KBM-7 (cell line): Measurements from ENCODE around the gene NBEAL1.
"Not testable (repeated sequence)": the region's sequence is repeated elsewhere in the genome, so short reads cannot be mapped to it uniquely, and the experiment has no call there.

Source experiments
- DNase-seq: peaks from one replicate; pipeline ENCODE4 v3.0.0-alpha.2; 2015
- in situ Hi-C: fragments of 300-500 bp; cut with MboI; formaldehyde crosslinking; loops from 2 replicates; pipeline ENCODE4 v1.14.3; 2020; ENCODE audit warnings: low sequenced_read_pairs, low pct_unique_long_range_greater_than_20kb, mixed read lengths

NBEAL1 gene

DNA sequence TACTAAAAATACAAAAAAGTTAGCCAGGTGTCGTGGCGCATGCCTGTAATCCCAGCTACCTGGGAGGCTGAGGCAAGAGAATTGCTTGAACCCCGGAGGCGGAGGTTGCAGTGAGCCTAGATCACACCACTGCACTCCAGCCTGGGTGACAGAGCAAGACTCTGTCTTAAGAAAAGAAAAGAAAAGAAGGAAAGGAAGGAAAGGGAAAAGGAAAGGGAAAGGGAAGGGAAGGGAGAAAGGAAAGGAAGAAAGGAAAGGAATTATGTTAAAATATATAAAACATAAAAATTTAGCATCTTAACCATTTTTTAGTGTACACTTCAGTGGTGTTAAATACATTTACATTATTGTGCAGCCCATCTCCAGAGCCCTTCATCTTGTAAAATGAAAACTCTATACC lies 76.0 kb downstream of the NBEAL1 start:
- DNase-seq, in situ Hi-C loops: not testable (repeated sequence)

DNA sequence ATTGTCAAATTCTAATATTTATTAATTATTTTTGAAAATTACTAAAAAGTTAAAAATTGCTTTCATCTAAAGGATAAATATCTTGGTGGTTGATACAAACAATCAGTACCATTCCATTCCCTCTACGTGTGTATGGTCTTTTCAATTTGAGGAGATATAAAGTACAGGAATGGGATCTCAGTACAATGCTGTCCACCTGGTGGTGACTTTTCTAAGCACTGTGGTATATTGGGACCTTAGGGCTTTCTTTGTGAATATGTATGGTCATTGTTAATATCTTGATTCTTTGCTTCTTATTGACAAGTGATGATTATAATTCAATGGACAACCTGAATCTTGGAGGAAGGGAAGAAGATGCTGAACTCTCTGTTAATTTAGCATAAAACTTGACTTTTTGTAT lies 83.1 kb downstream of the NBEAL1 start:
- in situ Hi-C loops = no loop called here
- DNase-seq = peak; percentile 8

DNA sequence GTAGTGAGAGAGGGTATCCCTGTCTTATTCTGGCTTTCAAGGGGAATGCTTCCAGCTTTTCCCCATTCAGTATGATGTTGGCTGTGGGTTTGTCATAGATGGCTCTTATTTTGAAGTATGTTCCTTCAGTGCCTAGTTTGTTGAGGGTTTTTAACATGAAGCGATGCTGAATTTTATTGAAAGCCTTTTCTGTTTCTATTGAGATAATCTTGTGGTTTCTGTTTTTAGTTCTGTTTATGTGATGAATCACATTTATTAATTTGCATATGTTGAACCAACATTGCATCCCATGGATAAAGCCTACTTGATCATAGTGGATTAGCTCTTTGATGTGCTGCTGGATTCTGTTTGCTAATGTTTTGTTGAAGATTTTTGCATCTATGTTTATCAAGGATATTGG lies 87.7 kb downstream of the NBEAL1 start:
- DNase-seq, in situ Hi-C loops: not testable (repeated sequence)

DNA sequence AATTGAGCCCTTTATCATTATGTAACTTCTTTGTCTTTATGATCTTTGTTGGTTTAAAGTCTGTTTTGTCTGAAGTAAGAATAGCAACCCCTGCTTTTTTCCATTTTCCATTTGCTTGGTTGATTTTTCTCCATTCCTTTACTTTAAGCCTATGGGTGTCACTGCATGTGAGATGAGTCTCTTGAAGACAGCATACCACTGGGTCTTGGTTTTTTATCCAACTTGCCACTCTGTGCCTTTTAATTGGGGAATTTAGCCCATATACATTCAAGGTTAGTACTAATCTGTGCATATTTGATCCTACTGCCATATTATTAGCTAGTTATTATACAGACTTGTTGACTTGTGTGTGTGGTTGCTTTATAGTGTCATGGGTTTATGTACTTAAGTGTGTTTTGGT lies 89.6 kb downstream of the NBEAL1 start:
- no peak for DNase-seq
- in situ Hi-C loops = no loop called here

DNA sequence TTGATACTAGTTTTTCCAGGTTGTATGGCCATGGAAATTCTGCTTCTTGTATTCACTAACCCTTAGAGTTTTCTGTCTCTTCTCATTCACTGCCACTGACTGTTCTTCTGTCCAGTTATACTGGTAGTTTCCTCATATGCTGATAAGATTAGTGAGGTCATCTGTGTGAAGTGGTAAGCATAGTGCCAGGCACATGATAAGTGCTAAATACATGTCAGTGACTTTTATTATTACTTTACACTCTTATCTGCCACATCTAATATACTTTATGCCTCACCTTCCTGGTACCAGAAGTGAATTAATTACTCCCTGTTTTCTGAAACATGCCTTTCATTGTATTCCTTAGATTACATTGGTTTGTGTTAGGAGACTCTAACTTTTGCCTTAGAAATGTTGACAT lies 91.3 kb downstream of the NBEAL1 start:
- DNase-seq = no peak
- in situ Hi-C loops = no loop called here

DNA sequence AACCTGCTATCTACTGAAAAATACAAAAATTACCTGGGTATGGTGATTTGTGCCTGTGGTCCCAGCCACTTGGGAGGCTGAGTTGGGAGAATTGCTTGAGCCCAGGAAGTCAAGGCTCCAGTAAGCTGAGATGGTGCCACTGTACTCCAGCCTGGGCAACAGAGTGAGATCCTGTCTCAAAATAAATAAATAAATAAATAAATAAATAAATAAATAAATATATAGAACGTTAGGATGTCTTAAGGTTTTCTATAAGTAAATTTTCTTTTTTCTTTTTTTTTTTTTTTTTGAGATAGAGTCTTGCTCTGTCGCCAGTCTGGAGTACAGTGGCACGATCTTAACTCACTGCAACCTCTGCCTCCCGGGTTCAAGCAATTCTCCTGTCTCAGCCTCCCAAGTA lies 95.8 kb downstream of the NBEAL1 start:
- in situ Hi-C loops, DNase-seq: not testable (repeated sequence)

DNA sequence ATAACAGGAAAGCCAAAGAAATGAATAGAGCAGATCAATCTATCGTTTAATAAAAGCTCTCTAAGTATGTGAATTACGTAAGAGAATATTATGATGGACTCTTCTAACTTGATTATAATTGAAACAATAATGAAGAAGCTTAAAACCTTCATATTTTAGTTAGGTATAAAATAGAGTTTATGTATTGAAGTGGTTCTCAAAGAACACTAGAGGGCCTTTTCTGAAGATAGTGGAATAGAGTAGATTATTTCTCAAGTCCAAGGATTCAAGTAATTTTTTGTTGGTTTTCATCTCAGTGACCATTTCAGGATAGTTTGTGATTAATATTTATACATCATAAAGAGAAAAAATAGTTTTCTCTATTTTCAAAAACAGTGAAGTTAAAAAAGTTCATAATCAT lies 97.7 kb downstream of the NBEAL1 start:
- in situ Hi-C loops = no loop called here
- DNase-seq = no peak

DNA sequence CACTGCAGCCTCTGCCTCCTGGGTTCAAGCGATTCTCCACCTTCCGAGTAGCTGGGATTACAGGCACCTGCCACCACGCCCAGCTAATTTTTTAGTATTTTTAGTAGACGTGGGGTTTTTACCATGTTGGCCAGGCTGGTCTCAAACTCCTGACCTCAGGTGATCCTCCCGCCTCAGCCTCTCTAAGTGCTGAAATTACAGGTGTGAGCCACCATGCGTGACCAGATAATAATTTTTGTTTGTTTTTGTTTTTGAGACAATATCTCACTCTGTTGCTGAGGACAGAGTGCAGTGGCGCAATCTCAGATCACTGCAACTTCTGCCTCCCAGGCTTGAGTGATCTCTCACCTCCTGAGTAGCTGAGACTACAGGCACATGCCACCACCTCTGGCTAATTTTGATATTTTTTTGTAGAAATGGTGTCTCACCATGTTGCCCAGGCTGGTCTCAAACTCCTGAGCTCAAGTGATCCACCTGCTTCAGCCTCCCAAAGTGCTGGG lies 100.6 kb downstream of the NBEAL1 start:
- in situ Hi-C loops, DNase-seq: not testable (repeated sequence)

DNA sequence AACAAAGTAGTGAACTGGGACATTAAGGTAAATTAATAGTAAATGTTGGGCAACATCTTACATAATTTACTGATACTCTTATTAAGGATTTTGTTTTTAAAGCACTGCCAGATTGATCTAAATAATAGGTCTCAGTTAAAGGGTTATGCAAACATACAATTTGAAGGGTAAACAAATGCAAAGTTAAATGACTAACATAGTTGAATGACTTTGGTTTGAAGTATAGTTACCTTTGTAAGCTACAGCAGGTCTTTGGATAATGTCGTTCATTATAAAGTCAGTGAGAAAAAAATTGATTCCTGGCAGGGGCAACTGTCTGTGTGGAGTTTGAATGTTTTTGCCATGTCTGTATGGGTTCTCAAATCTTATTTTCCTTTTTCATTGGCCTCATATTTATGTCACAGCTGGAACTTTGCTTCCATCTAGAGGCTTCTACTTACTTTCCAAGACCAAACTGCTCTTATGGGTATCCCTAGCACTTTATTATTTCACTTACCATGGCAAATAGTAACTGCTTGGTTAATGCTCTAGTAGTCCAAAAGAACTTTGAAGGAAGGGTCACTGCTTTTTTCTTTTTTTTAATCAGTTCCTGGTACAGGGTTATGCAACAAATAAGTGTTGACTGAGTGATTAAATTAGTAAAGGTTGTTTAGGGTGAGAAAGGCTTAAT lies 107.8 kb downstream of the NBEAL1 start:
- in situ Hi-C loops = no loop called here
- DNase-seq = peak; percentile 14

DNA sequence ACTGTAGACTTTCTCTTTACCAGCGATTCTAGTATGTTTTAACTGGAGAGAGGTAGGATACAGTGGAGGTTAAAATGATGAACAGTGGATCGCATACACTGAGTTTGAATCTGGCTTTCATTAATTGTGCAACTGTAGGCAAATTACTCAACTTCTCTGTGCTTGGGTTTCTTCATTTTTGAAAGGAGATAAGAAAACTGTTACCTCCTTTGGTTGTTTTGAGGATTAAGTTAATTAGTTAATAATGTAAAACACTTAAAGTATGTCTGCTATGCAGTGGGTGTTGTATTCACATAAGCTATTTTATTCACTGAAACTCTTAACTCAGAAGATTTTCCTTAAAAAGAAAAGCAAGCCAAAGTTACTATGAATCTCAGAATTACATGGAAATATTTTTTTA lies 112.3 kb downstream of the NBEAL1 start:
- DNase-seq = no peak
- in situ Hi-C loops = no loop called here

DNA sequence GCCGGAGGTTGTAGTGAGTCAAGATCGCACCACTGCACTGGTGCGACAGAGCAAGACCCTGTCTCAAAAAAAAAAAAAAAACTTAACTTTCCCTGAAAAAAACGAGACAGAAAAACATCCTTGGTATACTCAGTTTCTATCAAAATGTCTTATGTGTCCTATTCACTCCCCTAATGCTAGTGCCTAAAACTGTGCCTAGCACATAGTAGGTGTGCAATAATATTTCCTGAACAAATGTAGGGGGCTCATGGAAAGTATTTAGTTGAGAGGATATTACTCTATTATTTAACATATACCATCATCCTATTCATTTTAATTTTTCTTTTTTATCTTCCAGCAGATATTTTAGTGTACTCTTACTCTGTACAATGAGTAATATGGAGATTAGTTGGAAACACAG lies 120.4 kb downstream of the NBEAL1 start:
- in situ Hi-C loops = no loop called here

DNA sequence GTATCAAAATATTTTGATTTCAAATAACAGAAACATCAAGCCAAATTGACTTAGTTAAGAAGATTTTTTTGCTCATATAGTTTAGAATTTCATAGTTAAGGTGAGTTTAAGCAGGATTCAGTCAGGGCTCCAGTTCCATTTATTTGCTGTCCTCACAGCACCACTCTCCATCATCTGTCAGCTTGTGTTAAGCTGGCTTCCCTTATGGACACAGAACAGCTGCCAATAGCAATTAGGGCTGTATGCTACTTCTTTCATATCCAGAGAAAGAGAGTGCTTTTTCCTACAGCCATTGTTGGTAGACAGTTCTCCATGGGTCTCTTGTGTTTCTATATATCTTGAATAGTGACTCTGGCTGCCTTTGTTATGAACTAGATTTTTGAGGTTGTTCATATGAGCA lies 128.7 kb downstream of the NBEAL1 start:
- DNase-seq = no peak
- in situ Hi-C loops = no loop called here

More for the DNA sequence above, 120.4 kb downstream of the NBEAL1 start:
- no peak for DNase-seq

DNA sequence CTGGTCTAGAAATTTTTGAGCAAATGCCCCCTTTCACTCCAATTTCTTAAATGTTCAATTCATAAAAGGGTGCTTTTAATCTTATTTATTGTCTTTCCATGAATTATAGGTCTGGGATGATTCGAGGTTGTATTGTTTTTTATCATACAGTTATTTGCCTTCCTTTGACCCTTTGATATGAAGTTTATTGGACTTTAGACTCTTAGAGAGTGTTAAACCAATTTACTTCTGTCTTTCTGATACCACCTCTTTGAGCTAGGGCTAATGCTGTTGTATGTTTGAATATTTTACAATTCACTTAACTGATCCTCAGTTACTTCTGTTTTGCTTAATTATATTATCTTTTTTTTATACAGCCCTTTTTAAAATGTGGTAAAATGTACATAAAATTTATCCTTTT lies 134.5 kb downstream of the NBEAL1 start:
- in situ Hi-C loops = no loop called here
- no peak for DNase-seq

DNA sequence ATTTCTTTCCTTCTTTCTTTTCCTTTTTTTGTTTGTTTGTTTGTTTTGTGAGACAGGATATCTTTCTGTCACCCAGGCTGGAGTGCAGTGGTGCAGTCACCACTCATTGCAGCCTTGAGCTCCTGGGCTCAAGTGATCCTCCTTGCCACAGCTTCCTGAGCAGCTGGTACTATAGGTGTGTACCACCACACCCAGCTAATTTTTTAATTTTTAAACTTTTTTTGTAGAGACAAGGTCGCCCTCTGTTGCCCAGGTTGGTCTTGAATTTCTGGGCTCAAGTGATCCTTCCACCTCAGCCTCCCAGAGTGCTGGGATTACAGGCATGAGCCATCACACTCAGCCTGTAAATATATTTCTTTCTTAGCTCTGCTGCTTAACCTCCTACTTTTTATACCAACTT lies 140.7 kb downstream of the NBEAL1 start:
- in situ Hi-C loops = no loop called here
- DNase-seq = peak; percentile 28

DNA sequence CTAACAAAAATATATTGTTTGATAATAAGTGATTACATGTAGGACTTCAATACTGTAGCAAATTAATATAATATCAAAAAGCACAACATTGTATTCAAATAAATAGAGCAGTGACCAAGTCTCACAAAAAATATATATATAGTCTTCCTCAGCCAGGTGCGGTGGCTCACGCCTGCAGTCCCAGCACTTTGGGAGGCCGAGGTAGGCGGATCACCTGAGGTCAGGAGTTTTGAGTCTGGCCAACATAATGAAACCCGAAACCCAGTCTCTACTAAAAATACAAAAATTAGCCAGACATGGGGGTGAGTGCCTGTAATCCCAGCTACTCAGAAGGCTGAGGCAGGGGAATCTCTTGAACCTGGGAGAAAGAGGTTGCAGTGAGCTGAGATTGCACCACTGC lies 148.0 kb downstream of the NBEAL1 start:
- in situ Hi-C loops, DNase-seq: not testable (repeated sequence)

DNA sequence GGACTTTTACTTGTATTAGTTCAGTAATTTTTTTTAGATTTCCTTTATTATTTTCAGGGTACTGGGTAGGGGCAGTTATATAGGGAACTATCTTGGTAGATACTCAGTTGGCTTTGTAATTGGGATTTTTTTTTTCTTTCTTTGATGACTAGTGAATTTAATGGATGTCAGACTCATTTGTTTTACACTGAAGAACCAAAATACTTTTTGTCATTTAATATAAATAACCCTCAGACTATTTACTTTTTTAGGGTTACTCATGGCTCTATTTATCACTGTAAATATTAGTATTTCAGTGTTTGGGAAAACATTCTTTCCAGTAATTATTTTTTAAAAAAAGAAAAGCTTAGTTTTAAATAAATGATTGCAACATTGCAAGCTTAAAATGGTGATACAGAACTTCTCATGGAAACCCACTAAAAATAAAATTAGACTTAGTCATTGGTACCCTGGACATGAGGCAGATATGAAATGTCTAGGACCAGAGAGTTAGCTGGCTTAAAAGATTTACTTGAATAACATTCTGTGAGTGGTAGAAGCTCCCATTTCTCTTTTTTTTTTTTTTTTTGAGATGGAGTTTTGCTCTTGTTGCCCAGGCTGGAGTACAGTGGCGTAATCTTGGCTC lies 149.7 kb downstream of the NBEAL1 start:
- in situ Hi-C loops = no loop called here
- no peak for DNase-seq

DNA sequence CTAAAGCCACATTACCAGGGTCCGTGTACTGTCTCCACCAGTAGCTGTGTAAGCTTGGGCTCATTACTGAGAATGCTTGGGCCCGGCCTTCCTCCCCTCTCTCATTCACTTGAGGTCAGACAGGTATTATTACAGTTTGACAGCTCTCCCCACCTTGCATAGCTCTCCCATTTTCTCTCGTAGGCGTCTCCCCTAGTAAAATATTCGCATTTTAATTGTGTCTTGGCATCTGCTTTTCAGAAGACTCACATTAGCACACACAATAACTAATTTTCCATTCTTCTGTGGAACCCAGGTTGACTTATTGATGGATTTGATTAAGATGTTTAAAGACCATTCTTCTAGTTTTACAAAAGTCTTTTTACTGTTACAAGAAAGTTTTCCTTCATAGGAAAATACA lies 153.1 kb downstream of the NBEAL1 start:
- DNase-seq = no peak
- in situ Hi-C loops = no loop called here

DNA sequence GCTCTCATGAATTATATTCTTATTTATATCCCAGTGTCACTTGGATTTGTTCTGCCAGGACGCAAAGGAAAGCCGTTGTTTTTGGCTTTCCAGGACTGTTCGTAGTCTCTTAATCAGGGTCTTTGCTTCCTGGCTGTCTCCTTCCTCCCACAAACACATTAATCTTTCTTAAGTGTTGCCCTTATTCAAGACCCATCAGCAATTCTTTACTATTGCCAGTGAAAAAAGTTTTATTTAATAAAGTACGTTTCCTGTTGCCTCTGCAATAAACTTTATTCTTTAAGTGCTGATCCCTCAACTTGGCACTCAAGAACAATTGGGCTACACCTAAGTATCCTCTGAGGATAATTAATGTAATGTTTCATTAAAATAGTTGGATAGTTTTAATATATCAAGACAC lies 155.8 kb downstream of the NBEAL1 start:
- in situ Hi-C loops = no loop called here
- no peak for DNase-seq

DNA sequence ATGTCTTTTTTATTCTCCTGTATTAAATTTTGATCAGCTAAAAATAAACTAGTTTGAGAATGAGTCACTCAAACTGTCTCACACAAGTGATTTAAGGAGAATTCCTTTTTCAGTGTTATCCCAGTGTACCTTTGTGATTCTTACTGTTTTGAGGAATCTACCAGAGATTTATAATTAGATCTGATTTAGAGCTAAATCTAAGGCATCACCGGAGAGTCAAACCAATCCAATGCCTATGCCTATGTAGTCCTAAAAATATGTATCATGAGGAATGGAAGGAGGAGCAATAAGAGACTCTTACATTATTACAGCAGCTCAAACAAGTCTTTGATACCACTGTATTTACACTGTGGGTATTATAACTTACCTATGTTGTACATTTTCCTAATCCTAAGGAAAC lies 160.7 kb downstream of the NBEAL1 start:
- no peak for DNase-seq

DNA sequence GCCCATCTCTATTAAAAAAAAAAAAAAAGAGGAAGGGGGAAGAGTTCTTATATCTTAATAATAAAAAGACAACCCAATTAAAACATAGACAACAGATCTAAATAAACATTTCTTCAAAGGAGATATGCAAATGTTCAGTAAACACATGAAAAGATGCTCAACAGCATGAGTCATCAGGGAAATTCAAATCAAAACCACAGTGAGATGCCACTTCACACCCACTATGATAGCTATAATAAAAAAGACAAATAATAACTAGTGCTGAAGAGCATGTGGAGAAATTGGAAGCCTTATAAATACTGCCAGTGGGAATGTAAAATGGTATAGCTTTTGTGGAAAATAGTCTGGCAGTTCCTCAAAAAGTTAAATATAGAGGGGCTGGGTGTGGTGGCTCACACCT lies 162.7 kb downstream of the NBEAL1 start:
- in situ Hi-C loops = no loop called here
- DNase-seq = no peak

More for the DNA sequence above, 160.7 kb downstream of the NBEAL1 start:
- in situ Hi-C loops = no loop called here

DNA sequence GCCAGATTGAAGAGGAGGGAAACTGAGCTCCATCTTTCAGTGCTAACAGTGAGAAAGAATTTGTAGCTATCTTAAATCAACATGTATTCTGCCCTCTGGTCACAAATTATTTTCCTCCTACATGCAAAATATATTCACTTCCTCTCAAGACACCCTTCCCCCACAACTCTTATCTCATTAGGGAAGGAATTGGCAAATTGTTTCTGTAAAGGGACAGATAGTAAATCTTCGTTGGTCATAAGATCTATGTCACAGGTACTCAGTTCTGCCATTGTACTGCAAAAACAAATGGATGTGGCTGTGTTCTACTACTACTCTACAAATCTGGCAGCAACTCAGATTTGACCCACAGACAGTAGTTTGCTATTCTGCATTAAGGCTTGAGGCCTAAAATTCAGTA lies 171.2 kb downstream of the NBEAL1 start:
- DNase-seq = peak; percentile 5
- in situ Hi-C loops = no loop called here
